Measurements from ENCODE around the gene TRIP6. TPM values are rescaled to one million over a fixed set of nuclear protein-coding genes. Genes with fewer than 3 reads are reported as not detected.

Gene TRIP6
- total and polyA plus RNA-seq, 2 of the 8 experiments (the other 6 are each of a cell fraction or from before 2014, with no cell fraction given): 88.4 to 103 TPM

DNA sequence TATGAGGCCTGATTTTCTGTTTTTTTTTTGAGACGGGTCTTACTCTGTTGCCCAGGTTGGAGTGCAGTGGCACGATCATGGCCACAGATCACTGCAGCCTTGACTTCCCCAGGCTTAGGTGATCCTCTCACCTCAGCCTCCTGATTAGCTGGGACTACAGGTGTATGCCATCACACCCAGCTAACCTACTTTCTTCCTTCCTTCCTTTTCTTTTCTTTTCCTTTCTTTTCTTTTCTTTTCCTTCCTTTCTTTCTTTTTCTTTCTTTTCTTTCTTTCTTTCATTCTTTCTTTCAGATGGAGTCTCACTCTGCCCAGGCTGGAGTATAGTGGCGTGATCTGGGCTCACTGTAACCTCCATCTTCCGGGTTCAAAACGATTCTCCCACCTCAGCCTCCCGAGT lies 11.5 kb downstream of the TRIP6 start:
- CTCF ChIA-PET (ENCODE audit: partially characterized antibody): interaction anchor here (0.6 to 0.8 kb wide), 2 partner anchors 8 to 54 kb away, joined by 4 to 5 read pairs; no protein-coding TSS in a partner anchor
- H3K79me1 ChIP-seq (ENCODE audit: low read depth, low read length): peaks cover 8% of the 10 kb centered on the region; the same call in 1 of the 2 replicates
- peaks cover 0 to 9% (median 1%) of the 10 kb centered on the region in 4 experiments; a peak in 3 of 7 replicates for H3K4me1 ChIP-seq (replicated peaks in 1 of 4; ENCODE audit: control insufficient read depth in 3 of 4, insufficient read depth in 4 of 4, low read length in 3 of 4)
- no peaks in the 10 kb centered on the region; a peak in 1 of 7 replicates for H3K27me3 ChIP-seq (replicated peaks in 1 of 4; ENCODE audit: control insufficient read depth in 3 of 4, extremely low read depth in 1 of 4, insufficient read depth in 3 of 4, low read length in 3 of 4)
- peaks cover 17 to 21% of the 10 kb centered on the region in 2 experiments for H4K20me1 ChIP-seq (replicated peaks in 1 of 2; ENCODE audit: control insufficient read depth in 1 of 2, insufficient read depth in 2 of 2, low read length in 2 of 2)
- no peak overlapping the region for H2AK5ac ChIP-seq (ENCODE audit: low read depth, low read length)
- no peaks in the 10 kb centered on the region for H3K9me3 ChIP-seq (ENCODE audit: insufficient read depth in 2 of 2, low read depth in 1 of 2, low read length in 1 of 2)
- no peak overlapping the region for H3K56ac ChIP-seq (replicated peaks; ENCODE audit: insufficient read length, low read depth, low read length)
- H2BK120ac ChIP-seq (replicated peaks; ENCODE audit: low read depth, low read length): no peak overlapping the region
- H3K79me2 ChIP-seq (ENCODE audit: control insufficient read depth in 1 of 2, insufficient read depth in 2 of 2, low read length in 2 of 2): peaks cover 31 to 73% of the 10 kb centered on the region in 2 experiments
- no peak for FAIRE-seq
- no peak overlapping the region for H3K23ac ChIP-seq (ENCODE audit: insufficient read length)
- TF ChIP-seq RBBP5 (IDR thresholded peaks at IDR 0.05; ENCODE audit: borderline replicate concordance, low read depth, low read length) (no peak), GTF2F1 (IDR thresholded peaks at IDR 0.05; ENCODE audit: borderline replicate concordance, low read depth, low read length) (no peak), KDM4A (IDR thresholded peaks at IDR 0.05; ENCODE audit: low read depth, low read length, severe bottlenecking) (no peak), POU5F1 (IDR thresholded peaks at IDR 0.05; ENCODE audit: low read depth, low read length) (no peak), HDAC6 (IDR thresholded peaks at IDR 0.05; ENCODE audit: low read depth, low read length) (no peak), KDM5A (IDR thresholded peaks at IDR 0.05; ENCODE audit: low read length) (no peak), JUN (IDR thresholded peaks at IDR 0.05; ENCODE audit: low read depth, low read length) (no peak), CHD2 (IDR thresholded peaks at IDR 0.05; ENCODE audit: low read length) (no peak), KDM1A (IDR thresholded peaks at IDR 0.05; ENCODE audit: borderline replicate concordance, low read length) (no peak)
- TF ChIP-seq, protein P1, sequence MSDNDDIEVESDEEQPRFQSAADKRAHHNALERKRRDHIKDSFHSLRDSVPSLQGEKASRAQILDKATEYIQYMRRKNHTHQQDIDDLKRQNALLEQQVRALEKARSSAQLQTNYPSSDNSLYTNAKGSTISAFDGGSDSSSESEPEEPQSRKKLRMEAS (IDR thresholded peaks at IDR 0.05): no peak
- TF ChIP-seq, protein P2, sequence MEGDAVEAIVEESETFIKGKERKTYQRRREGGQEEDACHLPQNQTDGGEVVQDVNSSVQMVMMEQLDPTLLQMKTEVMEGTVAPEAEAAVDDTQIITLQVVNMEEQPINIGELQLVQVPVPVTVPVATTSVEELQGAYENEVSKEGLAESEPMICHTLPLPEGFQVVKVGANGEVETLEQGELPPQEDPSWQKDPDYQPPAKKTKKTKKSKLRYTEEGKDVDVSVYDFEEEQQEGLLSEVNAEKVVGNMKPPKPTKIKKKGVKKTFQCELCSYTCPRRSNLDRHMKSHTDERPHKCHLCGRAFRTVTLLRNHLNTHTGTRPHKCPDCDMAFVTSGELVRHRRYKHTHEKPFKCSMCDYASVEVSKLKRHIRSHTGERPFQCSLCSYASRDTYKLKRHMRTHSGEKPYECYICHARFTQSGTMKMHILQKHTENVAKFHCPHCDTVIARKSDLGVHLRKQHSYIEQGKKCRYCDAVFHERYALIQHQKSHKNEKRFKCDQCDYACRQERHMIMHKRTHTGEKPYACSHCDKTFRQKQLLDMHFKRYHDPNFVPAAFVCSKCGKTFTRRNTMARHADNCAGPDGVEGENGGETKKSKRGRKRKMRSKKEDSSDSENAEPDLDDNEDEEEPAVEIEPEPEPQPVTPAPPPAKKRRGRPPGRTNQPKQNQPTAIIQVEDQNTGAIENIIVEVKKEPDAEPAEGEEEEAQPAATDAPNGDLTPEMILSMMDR (IDR thresholded peaks at IDR 0.05; ENCODE audit: control extremely low read depth in 1 of 3, insufficient read depth in 1 of 3, low read depth in 1 of 3, low read length in 3 of 3): no peak
- H4K5ac ChIP-seq (ENCODE audit: insufficient read length, low read depth, low read length): no peak overlapping the region
- WGBS, 2 experiments (ENCODE audit: extremely low coverage in 1 of 2, insufficient coverage in 1 of 2, insufficient read length in 1 of 2, insufficient replicate concordance in 2 of 2, low coverage in 1 of 2, low lambda C conversion rate in 2 of 2, missing lambda C conversion rate in 1 of 2): 90% methylated on average over 6 of the region's 6 CpGs; no CpG with 5 or more reads in 1 of the 2 experiments
- no peak overlapping the region for H3K4ac ChIP-seq (replicated peaks; ENCODE audit: insufficient read length, low read depth, low read length)
- no peak overlapping the region for H2BK15ac ChIP-seq (ENCODE audit: low read length)
- H2BK20ac ChIP-seq (ENCODE audit: low read length): no peak overlapping the region
- H2AFZ ChIP-seq (ENCODE audit: low read length): no peak overlapping the region
- no peak overlapping the region for H3K4me3 ChIP-seq (ENCODE audit: extremely low read depth in 1 of 4, insufficient read depth in 2 of 4, low read depth in 3 of 4, low read length in 4 of 4)
- no peak for DNase-seq (ENCODE audit: low read depth in 1 of 2, low spot score in 2 of 2)
- no peak overlapping the region for H3K18ac ChIP-seq (ENCODE audit: extremely low read depth, low read length)
- H2BK12ac ChIP-seq (ENCODE audit: low read depth, low read length): no peak overlapping the region
- H3K9ac ChIP-seq (replicated peaks in 1 of 4; ENCODE audit: extremely low read depth in 1 of 4, low read depth in 3 of 4, low read length in 3 of 4): no peak overlapping the region
- H2BK5ac ChIP-seq (ENCODE audit: low read depth, low read length): no peak overlapping the region
- no peak overlapping the region for H3K4me2 ChIP-seq (ENCODE audit: insufficient read depth in 1 of 2, low read depth in 2 of 2, low read length in 2 of 2)
- no peak overlapping the region for H3K14ac ChIP-seq (ENCODE audit: insufficient read length)
- H3K27ac ChIP-seq (ENCODE audit: low read depth, low read length): no peak overlapping the region
- H4K91ac ChIP-seq (replicated peaks; ENCODE audit: insufficient read length, low read length): no peak overlapping the region
- POLR2A ChIA-PET (ENCODE audit: partially characterized antibody): interaction anchor here (0.7 to 15.1 kb wide), 4 partner anchors 8 to 15 kb away, joined by 3 to 313 read pairs (median 13); partner anchors contain the start of genes TRIP6 and UFSP1
- H3K36me3 ChIP-seq (ENCODE audit: control insufficient read depth in 2 of 4, insufficient read depth in 4 of 4, low read length in 3 of 4): peaks cover 24 to 57% (median 32%) of the 10 kb centered on the region in 4 experiments
- peaks cover 8% of the 10 kb centered on the region for H3K23me2 ChIP-seq (ENCODE audit: low read depth, low read length)
- no peak overlapping the region for H4K8ac ChIP-seq (ENCODE audit: extremely low read depth, insufficient read depth, low read length)
